ENCODE results near the gene MBOAT2. TPM values are rescaled to one million over a fixed set of nuclear protein-coding genes. Genes with fewer than 3 reads are reported as not detected.

MBOAT2 gene
- total RNA-seq, 2 donors from 2014 or later: 5.2 to 5.8 TPM

DNA sequence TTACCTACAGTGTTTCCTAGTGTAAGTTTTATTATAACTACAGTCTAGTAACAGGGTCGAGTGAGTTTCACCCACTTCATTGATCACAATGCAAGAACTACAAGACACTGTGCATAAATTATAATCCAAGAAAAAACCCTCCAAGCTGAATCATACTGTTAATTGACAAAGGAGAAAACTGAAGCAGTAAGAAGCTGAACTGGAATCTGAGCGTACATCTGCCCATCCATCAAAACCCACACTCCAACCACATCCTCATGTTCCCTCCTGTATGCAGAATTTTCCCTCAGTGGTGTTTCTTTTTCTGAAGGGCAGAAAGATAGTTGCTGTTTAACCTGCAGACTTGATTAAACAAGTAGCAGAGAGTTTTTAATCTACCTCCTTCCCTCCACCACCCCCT is 116.6 kb downstream of the MBOAT2 start:
- H3K27me3 ChIP-seq: no peaks in the 10 kb centered on the region
- H3K36me3 ChIP-seq: no peaks in the 10 kb centered on the region
- H3K9me3 ChIP-seq: no peaks in the 10 kb centered on the region
- H3K4me1 ChIP-seq: no peaks in the 10 kb centered on the region
- DNase-seq (ENCODE audit: low spot score): no peak
- H3K4me3 ChIP-seq: no peak overlapping the region
- no peak overlapping the region for H3K27ac ChIP-seq
- TF ChIP-seq, protein P1, sequence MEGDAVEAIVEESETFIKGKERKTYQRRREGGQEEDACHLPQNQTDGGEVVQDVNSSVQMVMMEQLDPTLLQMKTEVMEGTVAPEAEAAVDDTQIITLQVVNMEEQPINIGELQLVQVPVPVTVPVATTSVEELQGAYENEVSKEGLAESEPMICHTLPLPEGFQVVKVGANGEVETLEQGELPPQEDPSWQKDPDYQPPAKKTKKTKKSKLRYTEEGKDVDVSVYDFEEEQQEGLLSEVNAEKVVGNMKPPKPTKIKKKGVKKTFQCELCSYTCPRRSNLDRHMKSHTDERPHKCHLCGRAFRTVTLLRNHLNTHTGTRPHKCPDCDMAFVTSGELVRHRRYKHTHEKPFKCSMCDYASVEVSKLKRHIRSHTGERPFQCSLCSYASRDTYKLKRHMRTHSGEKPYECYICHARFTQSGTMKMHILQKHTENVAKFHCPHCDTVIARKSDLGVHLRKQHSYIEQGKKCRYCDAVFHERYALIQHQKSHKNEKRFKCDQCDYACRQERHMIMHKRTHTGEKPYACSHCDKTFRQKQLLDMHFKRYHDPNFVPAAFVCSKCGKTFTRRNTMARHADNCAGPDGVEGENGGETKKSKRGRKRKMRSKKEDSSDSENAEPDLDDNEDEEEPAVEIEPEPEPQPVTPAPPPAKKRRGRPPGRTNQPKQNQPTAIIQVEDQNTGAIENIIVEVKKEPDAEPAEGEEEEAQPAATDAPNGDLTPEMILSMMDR (IDR thresholded peaks at IDR 0.05): no peak

DNA sequence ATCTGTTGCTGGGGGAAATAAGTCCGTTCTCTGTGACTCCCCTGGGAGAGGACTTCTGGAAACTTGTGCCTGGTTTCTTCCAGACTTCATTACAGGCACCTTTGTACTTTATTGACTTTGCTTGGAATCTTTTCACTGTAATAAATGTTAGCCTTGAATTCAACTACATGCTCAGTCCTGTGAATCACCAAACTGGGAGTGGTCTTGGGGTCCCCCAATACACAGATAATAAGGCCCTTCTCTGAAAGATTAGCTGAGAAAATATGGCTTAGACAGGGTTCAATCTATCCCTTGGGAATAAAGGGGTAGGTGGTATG is 117.3 kb downstream of the MBOAT2 start:
- H3K36me3 ChIP-seq: no peaks in the 10 kb centered on the region
- TF ChIP-seq, protein P1 (IDR thresholded peaks at IDR 0.05): no peak
- H3K9me3 ChIP-seq: no peaks in the 10 kb centered on the region
- DNase-seq (ENCODE audit: low spot score): no peak
- H3K27me3 ChIP-seq: no peaks in the 10 kb centered on the region
- no peaks in the 10 kb centered on the region for H3K4me1 ChIP-seq
- H3K4me3 ChIP-seq: no peak overlapping the region
- H3K27ac ChIP-seq: no peak overlapping the region

DNA sequence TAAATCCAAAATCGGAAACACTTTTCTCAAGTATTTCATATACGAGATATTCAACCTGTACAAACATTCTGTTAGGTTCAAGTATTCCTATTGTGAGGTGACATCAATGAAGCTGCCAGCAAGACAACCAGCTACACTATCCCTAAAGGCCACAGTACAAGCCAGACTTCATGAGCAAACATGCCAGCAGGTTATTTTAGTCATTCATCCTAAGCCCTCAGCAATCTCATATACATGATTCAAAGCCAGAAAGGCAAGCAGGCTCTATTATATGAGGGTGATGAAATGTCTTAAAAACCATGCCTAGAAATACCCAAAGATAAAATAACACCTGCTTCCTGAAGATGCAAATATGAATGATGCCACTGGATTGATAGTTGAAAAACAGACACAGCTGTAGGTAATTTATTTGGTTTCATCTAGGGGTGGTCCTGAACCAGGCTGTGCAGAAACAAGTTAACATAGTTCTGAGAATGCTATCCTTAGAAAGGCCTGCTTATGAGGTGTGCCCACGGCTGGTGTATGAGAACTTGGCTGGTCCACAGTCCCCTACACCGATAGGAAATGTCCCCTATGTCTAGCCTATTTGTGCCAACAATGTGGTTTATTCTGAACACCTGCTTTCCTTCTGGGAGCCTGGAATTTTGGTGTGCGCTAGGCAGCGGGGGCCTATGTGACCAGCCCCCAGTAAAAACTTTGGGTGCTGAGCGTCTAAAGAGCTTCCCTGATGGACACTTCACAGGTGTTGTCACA is 117.9 kb downstream of the MBOAT2 start:
- H3K4me3 ChIP-seq: no peak overlapping the region
- H3K27me3 ChIP-seq: no peaks in the 10 kb centered on the region
- H3K4me1 ChIP-seq: no peaks in the 10 kb centered on the region
- TF ChIP-seq, protein P1 (IDR thresholded peaks at IDR 0.05): no peak
- no peaks in the 10 kb centered on the region for H3K9me3 ChIP-seq
- H3K27ac ChIP-seq: no peak overlapping the region
- no peaks in the 10 kb centered on the region for H3K36me3 ChIP-seq
- no peak for DNase-seq (ENCODE audit: low spot score)

DNA sequence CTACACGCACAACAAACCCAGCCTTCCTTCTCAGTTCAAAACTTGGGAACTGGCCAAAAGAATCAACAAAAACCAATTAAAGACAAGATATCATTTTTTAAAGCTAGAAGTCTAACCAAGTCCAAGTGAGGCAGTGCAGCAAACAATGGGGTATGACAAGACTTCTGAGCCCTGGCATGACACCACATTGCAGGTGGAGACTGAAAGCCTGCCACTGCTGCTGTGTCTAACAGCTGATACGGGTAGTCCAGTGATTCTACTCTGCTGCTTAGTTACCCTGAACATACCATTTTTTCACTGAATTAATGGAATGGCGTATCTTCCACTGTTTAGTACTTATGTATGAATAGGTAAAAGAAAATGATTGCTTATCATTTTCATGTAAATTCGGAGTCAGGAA is 118.7 kb downstream of the MBOAT2 start:
- no peaks in the 10 kb centered on the region for H3K36me3 ChIP-seq
- TF ChIP-seq, protein P1 (IDR thresholded peaks at IDR 0.05): no peak
- H3K27ac ChIP-seq: no peak overlapping the region
- H3K9me3 ChIP-seq: no peaks in the 10 kb centered on the region
- no peak overlapping the region for H3K4me3 ChIP-seq
- no peaks in the 10 kb centered on the region for H3K27me3 ChIP-seq
- no peak for DNase-seq (ENCODE audit: low spot score)
- no peaks in the 10 kb centered on the region for H3K4me1 ChIP-seq

DNA sequence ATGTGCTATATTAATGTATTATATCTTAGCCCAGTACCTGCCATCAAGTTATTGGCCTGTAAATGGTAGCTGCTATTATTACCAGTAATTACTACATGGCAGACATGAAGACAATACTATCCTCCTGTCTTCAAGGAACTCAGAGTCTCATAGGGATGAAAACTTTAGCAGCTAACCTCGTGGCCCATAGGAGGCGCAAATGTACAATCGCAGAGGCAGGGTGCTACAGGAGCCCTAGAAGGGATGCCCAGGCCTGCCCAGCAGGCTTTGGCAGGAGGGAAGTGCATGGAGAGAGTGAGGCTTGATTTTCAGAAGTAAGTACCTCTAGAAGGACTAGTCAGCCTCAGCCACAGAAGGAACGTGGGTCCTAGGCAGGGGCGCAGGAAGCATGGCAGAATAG is 121.4 kb downstream of the MBOAT2 start:
- H3K27me3 ChIP-seq: no peaks in the 10 kb centered on the region
- TF ChIP-seq, protein P1 (IDR thresholded peaks at IDR 0.05): no peak
- H3K9me3 ChIP-seq: no peaks in the 10 kb centered on the region
- H3K36me3 ChIP-seq: no peaks in the 10 kb centered on the region
- no peak overlapping the region for H3K27ac ChIP-seq
- no peak overlapping the region for H3K4me3 ChIP-seq
- DNase-seq (ENCODE audit: low spot score): no peak
- no peaks in the 10 kb centered on the region for H3K4me1 ChIP-seq

DNA sequence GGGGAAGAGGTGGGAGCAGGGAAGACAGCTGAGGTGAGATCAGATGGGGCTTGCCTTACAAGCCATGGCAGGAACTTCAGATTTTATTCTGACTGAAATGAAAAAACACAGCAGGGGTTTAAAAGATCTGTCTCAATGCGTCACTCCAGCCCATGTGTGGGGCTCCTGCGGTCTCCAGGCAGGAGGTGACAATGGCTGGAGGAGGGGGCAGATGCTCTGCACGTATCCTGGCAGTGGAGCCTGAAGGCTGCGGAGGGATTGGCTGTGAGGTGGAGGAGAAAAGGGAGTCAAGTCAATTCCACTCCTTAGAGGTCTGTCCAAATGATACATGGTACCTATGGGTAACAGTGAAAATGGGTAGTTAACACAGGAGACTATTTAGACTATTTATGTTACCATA is 125.6 kb downstream of the MBOAT2 start:
- no peaks in the 10 kb centered on the region for H3K4me1 ChIP-seq
- no peaks in the 10 kb centered on the region for H3K36me3 ChIP-seq
- no peak for DNase-seq (ENCODE audit: low spot score)
- no peak overlapping the region for H3K4me3 ChIP-seq
- no peaks in the 10 kb centered on the region for H3K27me3 ChIP-seq
- H3K27ac ChIP-seq: no peak overlapping the region
- H3K9me3 ChIP-seq: no peaks in the 10 kb centered on the region
- TF ChIP-seq, protein P1 (IDR thresholded peaks at IDR 0.05): no peak

All from right atrium auricular region (tissue), 2 donors.